ENCODE measurements around the gene AWAT2. TPM values are rescaled to one million over a fixed set of nuclear protein-coding genes. Genes with fewer than 3 reads are reported as not detected.
A peak's percentile ranks its signal among the peaks of the same experiment; 100 is the strongest.

The AWAT2 gene
- total and polyA plus RNA-seq, 2 experiments from 2014 or later: not detected

GRCh38 chrX:70013466-70014381, 36.0 kb downstream of the AWAT2 start:
- Mint-ChIP-seq H3K36me3 (ENCODE audit: low read depth) (no peaks in the 10 kb centered on the region), H3K4me1 (no peaks in the 10 kb centered on the region), H3K9me3 (no peaks in the 10 kb centered on the region; the same call in 2 of the 3 replicates), H3K27ac (no peak overlapping the region; the same call in 1 of the 2 replicates), H3K27me3 (ENCODE audit: insufficient read depth, low read depth, poor library complexity) (peaks cover 1% of the 10 kb centered on the region), H3K4me3 (no peak overlapping the region)
- Histone ChIP-seq H3K79me2 (replicated peaks; ENCODE audit: insufficient read depth) (no peaks in the 10 kb centered on the region), H3K27ac (ENCODE audit: low read depth) (no peak overlapping the region), H3K4me1 (ENCODE audit: insufficient read depth) (no peaks in the 10 kb centered on the region), H3K4me2 (no peak overlapping the region), H3K27me3 (ENCODE audit: insufficient read depth) (no peaks in the 10 kb centered on the region), H2AFZ (no peak overlapping the region), H3K36me3 (ENCODE audit: insufficient read depth) (no peaks in the 10 kb centered on the region), H4K20me1 (replicated peaks; ENCODE audit: insufficient read depth) (no peaks in the 10 kb centered on the region), H3F3A (replicated peaks; ENCODE audit: low read depth) (no peaks in the 10 kb centered on the region), H3K9me2 (ENCODE audit: insufficient read depth) (no peaks in the 10 kb centered on the region), H3K4me3 (no peak overlapping the region)
- ATAC-seq (peak; percentile 79), DNase-seq (ENCODE audit: low spot score) (no peak)
- TF ChIP-seq EZH2phosphoT487 (IDR thresholded peaks at IDR 0.05; ENCODE audit: unreplicated experiment) (no peak), CTCF (conservative IDR thresholded peaks at IDR 0.05; ENCODE audit: low read depth in 2 of 2) (peak in 1 of 2 experiments; percentile 23; a peak in 1 of 4 replicates)

- DNase-seq (ENCODE audit: low spot score): no peak
- Mint-ChIP-seq H3K27me3 (ENCODE audit: insufficient read depth, low read depth, poor library complexity) (peaks cover 1% of the 10 kb centered on the region), H3K27ac (no peak overlapping the region; the same call in 1 of the 2 replicates), H3K36me3 (ENCODE audit: low read depth) (no peaks in the 10 kb centered on the region), H3K4me1 (peaks cover 2% of the 10 kb centered on the region; the same call in 2 of the 3 replicates), H3K9me3 (no peaks in the 10 kb centered on the region), H3K4me3 (no peak overlapping the region)
- no peaks in the 10 kb centered on the region for H3K9me2 ChIP-seq (ENCODE audit: insufficient read depth)
- no peak overlapping the region for H3K4me2 ChIP-seq
- no peak overlapping the region for H3K27ac ChIP-seq (ENCODE audit: low read depth)
- H2AFZ ChIP-seq: no peak overlapping the region
- H4K20me1 ChIP-seq (replicated peaks; ENCODE audit: insufficient read depth): no peaks in the 10 kb centered on the region
- no peaks in the 10 kb centered on the region for H3K4me1 ChIP-seq (ENCODE audit: insufficient read depth)
- no peaks in the 10 kb centered on the region for H3K27me3 ChIP-seq (ENCODE audit: insufficient read depth)
- peak; percentile 55 for ATAC-seq
- H3K79me2 ChIP-seq (replicated peaks; ENCODE audit: insufficient read depth): no peaks in the 10 kb centered on the region
- no peaks in the 10 kb centered on the region for H3K36me3 ChIP-seq (ENCODE audit: insufficient read depth)
- H3F3A ChIP-seq (replicated peaks; ENCODE audit: low read depth): no peaks in the 10 kb centered on the region
- no peak overlapping the region for H3K4me3 ChIP-seq
- TF ChIP-seq CTCF (conservative IDR thresholded peaks at IDR 0.05; ENCODE audit: low read depth in 2 of 2) (no peak), NANOG (IDR thresholded peaks at IDR 0.05; ENCODE audit: borderline replicate concordance) (no peak), REST (IDR thresholded peaks at IDR 0.05; ENCODE audit: unreplicated experiment) (no peak), EZH2 (IDR thresholded peaks at IDR 0.05; ENCODE audit: low read depth, unreplicated experiment) (no peak), CREB1 (CRISPR knock-in tag; IDR thresholded peaks at IDR 0.05; ENCODE audit: low read depth) (no peak), ZNF331 (CRISPR knock-in tag; IDR thresholded peaks at IDR 0.05; ENCODE audit: low read depth) (no peak), ETS1 (IDR thresholded peaks at IDR 0.05) (no peak), ZNF114 (CRISPR knock-in tag; IDR thresholded peaks at IDR 0.05) (no peak), EZH2phosphoT487 (IDR thresholded peaks at IDR 0.05; ENCODE audit: unreplicated experiment) (no peak)
Observed at GRCh38 chrX:70012756-70013155, 37.0 kb downstream of the AWAT2 start.

Measured in GM23338 (cell line).